ENCODE results near the gene HMGB4.

Gene HMGB4, protein sequence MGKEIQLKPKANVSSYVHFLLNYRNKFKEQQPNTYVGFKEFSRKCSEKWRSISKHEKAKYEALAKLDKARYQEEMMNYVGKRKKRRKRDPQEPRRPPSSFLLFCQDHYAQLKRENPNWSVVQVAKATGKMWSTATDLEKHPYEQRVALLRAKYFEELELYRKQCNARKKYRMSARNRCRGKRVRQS

DNA sequence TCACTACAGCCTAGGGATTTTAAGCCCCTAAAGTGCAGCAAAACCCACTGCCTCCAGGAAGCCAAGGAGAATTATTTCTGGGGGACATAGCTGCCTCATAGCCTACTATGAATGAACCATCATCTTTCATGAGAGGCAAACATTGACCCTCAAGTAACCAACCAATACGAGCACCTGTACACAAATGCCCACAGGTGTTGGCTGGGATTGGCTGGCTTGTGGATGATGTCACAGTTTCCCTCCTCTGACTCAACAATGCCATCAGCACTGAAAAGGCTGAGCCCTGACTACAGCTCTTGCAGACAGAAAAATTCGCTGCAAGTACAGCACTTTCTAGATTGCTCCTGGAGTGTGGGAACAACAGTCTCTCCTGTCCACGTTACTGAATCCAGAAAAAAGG is at the start of gene HMGB4:
Gene HMGB4, plus strand, starts transcription at position 301 of the 400 bp plus-strand sequence. CDS start 113 bp downstream, outside the sequence.
- DNase-seq: no peak

GRCh38 chr1:33814166-33814565 is 49.7 kb upstream of the HMGB4 start:
- DNase-seq: no peak

GRCh38 chr1:33815061-33815460 is 48.8 kb upstream of the HMGB4 start:
- no peak for DNase-seq

DNA sequence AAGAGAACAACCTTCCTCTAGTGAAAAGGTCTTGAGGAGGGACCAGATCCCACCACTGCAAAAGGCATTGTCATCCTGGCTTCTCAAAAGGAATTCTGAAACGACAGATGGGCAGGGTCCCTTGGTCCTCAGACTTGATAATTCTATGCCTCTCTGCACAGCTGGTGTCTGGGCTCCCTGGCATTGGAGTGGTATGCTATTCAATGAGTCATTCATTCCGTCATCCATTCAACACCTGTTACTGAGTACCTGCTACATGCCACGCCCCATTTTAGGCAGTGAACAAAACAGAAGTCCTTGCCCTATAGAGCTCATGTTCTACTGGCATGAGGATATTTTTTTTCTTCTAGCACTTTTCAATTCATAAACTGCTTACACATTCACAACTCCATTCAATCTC is 45.8 kb upstream of the HMGB4 start:
- DNase-seq: no peak

DNA sequence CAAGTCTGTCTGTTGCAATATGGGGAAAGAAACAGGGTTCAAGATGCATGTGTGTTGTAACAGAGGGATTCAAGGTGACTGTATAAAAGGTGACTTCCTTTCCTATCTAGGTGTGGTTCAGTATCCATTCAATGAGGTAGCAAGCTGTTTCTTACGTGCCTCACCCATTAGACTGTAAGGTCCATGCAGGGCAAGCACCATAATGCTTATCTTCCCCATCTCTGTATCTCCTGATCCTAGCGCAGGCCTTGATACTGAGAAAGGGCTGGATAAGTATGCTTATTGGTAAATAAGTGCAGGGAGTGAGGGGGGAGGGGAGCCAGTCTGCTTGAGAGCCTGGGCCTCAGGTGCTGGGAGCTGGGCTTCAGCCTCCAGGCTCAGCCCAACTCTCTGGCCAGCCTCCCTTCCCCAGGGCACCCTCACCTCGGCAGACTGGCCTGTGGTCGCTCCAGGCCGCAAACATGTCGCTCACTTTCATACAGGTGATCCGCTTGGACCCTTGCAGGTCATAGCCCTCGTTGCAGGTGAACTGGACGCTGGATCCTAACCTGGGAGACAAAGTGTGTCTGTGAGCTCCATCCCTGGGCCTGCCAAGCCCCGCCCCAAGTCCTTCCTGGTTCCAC is 44.5 kb upstream of the HMGB4 start:
- no peak for DNase-seq

DNA sequence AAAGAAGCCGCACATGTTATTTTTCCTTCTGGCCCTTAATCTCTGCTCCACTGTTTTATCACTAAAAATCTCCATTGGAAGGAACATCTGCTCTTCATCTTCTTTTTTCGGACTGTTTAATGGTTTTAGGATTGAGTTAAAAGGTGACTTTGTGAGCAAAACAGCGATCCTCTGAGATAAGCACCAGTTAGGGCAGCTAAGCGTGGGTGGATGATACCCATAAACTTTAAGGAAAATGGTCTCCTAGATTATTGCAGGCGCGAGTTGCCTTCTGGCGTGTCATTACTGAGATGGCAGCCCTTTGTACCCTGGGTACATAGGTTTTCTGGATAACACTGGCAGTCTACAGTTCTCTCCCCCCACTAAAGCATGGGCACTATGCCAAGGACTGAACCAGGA is 44.0 kb upstream of the HMGB4 start:
- no peak for DNase-seq

DNA sequence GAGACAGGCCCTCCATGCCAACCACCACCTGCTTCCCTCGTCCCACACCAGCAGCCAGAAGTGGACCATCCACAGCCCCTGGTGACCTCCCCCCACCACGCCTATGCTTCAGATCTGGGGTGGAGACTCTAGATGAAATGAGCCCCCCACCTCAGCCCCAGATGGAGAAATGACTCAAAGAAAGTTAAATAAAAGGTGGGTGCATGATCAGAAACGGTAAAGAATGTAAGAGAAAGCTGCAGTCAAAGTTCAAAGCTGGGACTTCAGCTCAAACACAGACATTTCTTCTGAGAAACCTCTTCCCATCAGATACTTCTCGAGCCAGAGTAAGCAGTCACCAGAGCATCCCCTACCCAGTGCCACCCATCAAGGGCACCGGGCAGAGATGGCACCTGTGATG is 43.1 kb upstream of the HMGB4 start:
- DNase-seq: no peak

- no peak for DNase-seq
These were observed 42.6 kb upstream of the HMGB4 start for GRCh38 chr1:33821291-33821690.

DNA sequence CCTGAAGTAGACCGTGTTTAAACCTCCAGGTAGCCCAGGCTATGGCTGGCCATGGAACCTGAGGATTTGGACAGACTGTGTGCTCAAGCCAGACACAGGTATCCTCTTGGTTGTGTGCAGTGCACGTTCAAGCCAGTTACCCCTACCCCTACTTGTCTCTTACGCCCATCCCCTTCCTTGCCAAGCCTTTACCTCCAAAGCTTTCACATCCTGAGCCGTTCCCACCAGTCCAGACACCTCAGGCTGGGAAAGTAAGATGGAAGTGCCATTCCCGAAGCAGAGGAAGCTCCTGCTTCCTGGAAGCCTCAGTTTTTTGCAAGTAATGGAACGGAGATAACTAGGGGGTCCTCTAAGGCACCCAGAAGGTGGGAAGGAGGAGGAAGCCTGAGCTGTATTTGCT is 41.5 kb upstream of the HMGB4 start:
- DNase-seq: no peak

- no peak for DNase-seq
These were observed 40.5 kb upstream of the HMGB4 start for GRCh38 chr1:33823401-33823800.

- DNase-seq: no peak
These were observed 40.0 kb upstream of the HMGB4 start for GRCh38 chr1:33823830-33824229.

DNA sequence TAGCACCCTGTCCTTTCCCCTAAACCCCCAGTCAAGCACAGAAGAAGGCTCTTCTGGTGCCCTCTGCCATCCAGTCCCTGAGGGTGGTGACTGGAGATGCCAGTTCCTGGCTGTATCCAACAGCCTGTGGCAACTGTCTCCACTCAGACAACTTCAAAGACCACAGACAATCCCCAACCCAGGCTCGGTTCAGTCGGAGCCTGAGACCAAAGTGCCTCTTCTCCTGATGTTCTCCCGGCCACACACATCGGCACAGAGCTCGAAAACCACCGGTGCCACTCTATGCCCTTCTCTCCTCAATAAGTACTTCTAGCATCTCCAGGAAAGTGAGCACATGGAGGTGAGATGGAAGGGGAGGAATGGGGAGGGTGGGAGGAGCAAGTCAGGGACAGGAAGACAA is 39.6 kb upstream of the HMGB4 start:
- no peak for DNase-seq

DNA sequence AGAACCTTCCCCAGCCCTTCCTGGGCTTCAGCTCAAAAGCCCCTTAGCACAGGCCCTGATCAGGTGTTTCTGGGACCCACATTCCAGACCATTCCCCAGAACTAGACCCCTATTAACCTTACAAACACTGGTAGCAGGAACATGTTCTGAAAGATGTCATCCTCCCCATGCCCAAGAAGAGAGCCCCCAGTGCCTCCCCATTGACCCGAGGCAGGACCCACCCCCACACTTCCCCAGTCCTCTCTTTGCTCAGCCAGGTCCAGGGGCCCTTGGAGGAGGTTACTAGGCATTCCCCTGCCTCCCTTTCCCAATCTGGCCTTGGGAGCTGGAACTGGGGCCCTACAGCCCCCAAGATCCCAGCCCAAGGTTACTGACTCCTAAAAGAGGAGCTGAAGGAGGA is 38.9 kb upstream of the HMGB4 start:
- DNase-seq: no peak

DNA sequence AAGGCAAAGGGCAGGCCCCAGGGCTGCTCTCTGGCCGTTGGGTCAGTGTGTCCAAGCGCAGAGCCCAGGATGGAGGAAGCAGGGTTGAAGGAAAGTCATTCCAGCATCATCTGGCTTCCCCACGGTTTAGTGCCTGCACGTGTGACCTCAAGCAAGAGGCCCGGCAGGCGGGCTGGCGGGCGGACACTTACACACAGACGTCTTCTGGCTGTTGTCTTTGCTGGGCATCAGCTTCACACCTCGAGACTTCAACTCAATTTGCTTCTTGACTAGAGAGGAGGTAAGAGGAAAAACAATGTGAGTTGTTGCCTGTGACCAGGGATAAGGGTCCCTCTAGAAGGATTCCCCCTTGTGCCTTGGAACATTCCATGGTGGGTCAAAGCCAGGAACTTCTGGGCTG is 38.4 kb upstream of the HMGB4 start:
- DNase-seq: no peak

DNA sequence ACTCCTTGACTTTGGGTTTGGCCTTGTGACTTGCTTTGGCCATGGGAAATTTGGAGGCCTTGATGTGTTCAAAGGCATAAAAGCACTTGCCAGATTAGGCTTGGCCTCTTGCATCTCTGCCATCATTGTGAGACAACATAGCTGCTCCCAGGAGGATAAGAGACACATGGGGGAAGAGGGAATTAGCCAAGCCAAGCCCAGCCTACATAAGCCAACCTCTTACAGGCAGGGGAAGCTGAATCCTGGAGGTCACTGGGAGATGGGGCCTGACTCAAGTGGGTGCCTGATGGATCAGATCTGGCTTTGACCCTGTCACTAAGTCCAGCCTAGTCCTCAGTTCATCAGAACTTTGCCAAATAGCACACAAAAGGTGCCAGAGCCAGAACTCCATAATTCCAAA is 37.6 kb upstream of the HMGB4 start:
- DNase-seq: no peak

GRCh38 chr1:33826711-33827110 is 37.2 kb upstream of the HMGB4 start:
- DNase-seq: no peak

DNA sequence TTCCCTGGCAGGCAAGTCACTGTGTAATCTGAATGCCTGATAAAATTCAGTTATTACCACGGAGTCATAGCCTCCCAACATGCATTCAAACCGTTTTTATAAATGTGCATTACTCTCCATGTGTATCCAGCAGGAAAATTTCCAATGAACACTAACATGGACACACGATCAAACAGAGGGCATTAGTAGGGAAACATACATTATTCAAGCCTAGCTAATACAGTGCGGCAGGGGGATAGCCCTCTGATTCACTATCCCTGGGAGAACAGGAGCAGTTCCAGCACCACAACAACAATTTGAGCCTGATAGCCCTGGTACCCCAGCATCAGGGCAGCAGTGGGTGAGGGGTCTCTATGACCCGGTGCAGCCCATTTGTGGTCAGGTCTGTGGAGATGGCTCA is 35.8 kb upstream of the HMGB4 start:
- no peak for DNase-seq

- DNase-seq: no peak
These were observed 35.2 kb upstream of the HMGB4 start for GRCh38 chr1:33828654-33829053.

GRCh38 chr1:33836911-33837310 is 27.0 kb upstream of the HMGB4 start:
- no peak for DNase-seq

DNA sequence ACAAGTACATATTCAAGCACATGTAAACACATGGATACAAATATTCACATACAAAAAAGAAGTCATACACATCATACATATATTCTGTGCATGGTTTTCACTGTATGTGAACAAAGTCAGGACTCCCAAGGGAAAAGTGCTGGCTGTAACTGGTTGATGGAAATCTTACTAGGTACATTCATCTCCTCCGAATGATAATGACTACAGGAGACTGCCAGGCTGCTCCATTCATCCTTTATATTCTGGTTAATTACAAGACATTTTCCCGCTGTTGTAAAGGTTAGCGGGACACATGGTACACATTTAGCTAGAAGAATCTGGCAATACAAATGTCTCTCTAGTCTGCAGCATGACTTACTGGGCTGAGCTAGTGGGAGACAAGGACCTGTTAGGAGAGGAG is 26.2 kb upstream of the HMGB4 start:
- DNase-seq: no peak

GRCh38 chr1:33841494-33841893 is 22.4 kb upstream of the HMGB4 start:
- no peak for DNase-seq

DNA sequence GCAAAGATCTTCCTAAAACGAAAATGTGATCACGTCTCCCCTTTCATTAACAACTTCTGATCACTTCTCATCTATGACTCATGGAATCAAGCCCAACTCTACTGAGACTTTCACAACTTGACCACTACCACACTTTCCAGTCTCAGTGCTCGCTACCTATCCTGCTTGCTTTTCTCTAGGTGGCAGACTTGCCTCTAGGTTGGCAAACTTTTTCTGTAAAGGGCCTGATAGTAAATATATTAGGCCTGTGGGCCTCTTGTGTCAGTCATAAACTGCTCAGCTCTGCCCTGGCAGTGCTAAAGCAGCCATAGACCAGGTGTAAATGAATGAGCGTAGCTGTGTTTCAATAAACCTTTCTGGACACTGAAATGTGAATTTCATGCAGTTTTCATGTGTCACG is 21.5 kb upstream of the HMGB4 start:
- no peak for DNase-seq

DNA sequence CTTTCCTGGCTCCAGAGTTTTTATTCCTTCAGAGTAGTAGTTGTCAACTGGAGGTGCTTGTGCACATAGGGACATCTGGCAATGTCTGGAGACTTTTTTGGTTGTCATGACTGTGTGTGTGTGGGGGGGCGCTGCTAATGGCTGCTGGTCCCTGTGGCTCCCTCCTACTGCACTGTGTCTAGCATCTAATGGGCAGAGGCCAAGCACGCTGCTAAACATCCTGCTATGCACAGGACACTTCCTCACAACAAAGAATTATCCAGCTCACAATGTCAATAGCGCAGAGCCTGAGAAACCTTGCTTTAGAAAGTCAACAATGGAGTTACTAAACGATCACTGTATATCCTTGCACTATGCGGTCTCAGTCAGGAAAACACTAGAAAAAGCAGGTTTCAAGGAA is 19.7 kb upstream of the HMGB4 start:
- DNase-seq: no peak

- DNase-seq: no peak
These were observed 17.0 kb upstream of the HMGB4 start for GRCh38 chr1:33846861-33847260.

GRCh38 chr1:33848205-33848937 is 15.5 kb upstream of the HMGB4 start:
- DNase-seq: no peak
